ENCODE data around the gene AGBL3. TPM values are rescaled to one million over a fixed set of nuclear protein-coding genes. Genes with fewer than 3 reads are reported as not detected.

AGBL3 gene
- total RNA-seq, 4 donors from 2014 or later: 0.35 to 3.6 (median 0.55) TPM

GRCh38 chr7:135102372-135102771 lies 116.1 kb downstream of the AGBL3 start:
- Histone ChIP-seq H3K4me3 (no peak overlapping the region), H3K9me3 (no peaks in the 10 kb centered on the region), H3K27ac (no peak overlapping the region), H3K27me3 (no peaks in the 10 kb centered on the region), H3K36me3 (no peaks in the 10 kb centered on the region), H3K4me1 (no peaks in the 10 kb centered on the region)
- intact Hi-C loops (cut with DNase I): no loop called here
- no peak for DNase-seq
- TF ChIP-seq CTCF (IDR thresholded peaks at IDR 0.05) (no peak), POLR2A (IDR thresholded peaks at IDR 0.05) (no peak)

GRCh38 chr7:135109562-135109961 lies 123.3 kb downstream of the AGBL3 start:
- DNase-seq: no peak
- Histone ChIP-seq H3K4me1 (no peaks in the 10 kb centered on the region), H3K4me3 (no peak overlapping the region), H3K9me3 (no peaks in the 10 kb centered on the region), H3K27ac (no peak overlapping the region), H3K27me3 (no peaks in the 10 kb centered on the region), H3K36me3 (no peaks in the 10 kb centered on the region)
- TF ChIP-seq CTCF (IDR thresholded peaks at IDR 0.05) (no peak), POLR2A (IDR thresholded peaks at IDR 0.05) (no peak)
- intact Hi-C loops (cut with DNase I): no loop called here
- 80 to 92% methylated on average over 2 to 4 of the region's 4 CpGs for WGBS, 2 donors

- no peak for TF ChIP-seq CTCF (IDR thresholded peaks at IDR 0.05)
- TF ChIP-seq POLR2A (IDR thresholded peaks at IDR 0.05): no peak
Observed at GRCh38 chr7:135109976-135110375, 123.7 kb downstream of the AGBL3 start.

GRCh38 chr7:135111379-135111778 lies 125.1 kb downstream of the AGBL3 start:
- TF ChIP-seq CTCF (IDR thresholded peaks at IDR 0.05) (no peak), POLR2A (IDR thresholded peaks at IDR 0.05) (no peak)
- WGBS, 2 donors: 43 to 52% methylated on average over 2 of the region's 2 CpGs
- Histone ChIP-seq H3K27me3 (no peaks in the 10 kb centered on the region), H3K4me1 (no peaks in the 10 kb centered on the region), H3K27ac (no peak overlapping the region), H3K36me3 (no peaks in the 10 kb centered on the region), H3K4me3 (no peak overlapping the region), H3K9me3 (no peaks in the 10 kb centered on the region)
- DNase-seq: no peak
- intact Hi-C loops (cut with DNase I): no loop called here

More at GRCh38 chr7:135109976-135110375, 123.7 kb downstream of the AGBL3 start:
- no peak overlapping the region for H3K27ac ChIP-seq
- no peaks in the 10 kb centered on the region for H3K27me3 ChIP-seq
- intact Hi-C loops (cut with DNase I): no loop called here
- no peaks in the 10 kb centered on the region for H3K9me3 ChIP-seq
- H3K36me3 ChIP-seq: no peaks in the 10 kb centered on the region
- no peak overlapping the region for H3K4me3 ChIP-seq
- no peak for DNase-seq
- H3K4me1 ChIP-seq: no peaks in the 10 kb centered on the region
- WGBS, 2 donors: 100% methylated on average over 1 of the region's 1 CpG; no CpG with 5 or more reads in 1 of the 2 donors

- intact Hi-C loops (cut with DNase I): no loop called here
- no peaks in the 10 kb centered on the region for H3K9me3 ChIP-seq
- no peaks in the 10 kb centered on the region for H3K27me3 ChIP-seq
- no peaks in the 10 kb centered on the region for H3K36me3 ChIP-seq
- no peaks in the 10 kb centered on the region for H3K4me1 ChIP-seq
- DNase-seq: no peak
- TF ChIP-seq CTCF (IDR thresholded peaks at IDR 0.05) (no peak), POLR2A (IDR thresholded peaks at IDR 0.05) (no peak)
- no peak overlapping the region for H3K27ac ChIP-seq
- H3K4me3 ChIP-seq: no peak overlapping the region
- 68 to 96% methylated on average over 1 of the region's 1 CpG for WGBS, 2 donors
Observed at GRCh38 chr7:135114622-135115021, 128.3 kb downstream of the AGBL3 start.
